Central memory CD4-positive, alpha-beta T cell (primary cell): ENCODE measurements around the gene GAK.

Experiments
- DNase-seq: peaks from one replicate; pipeline ENCODE4 v3.0.0; 2022

GAK gene

GRCh38 chr4:827209-828081 lies 104.7 kb downstream of the GAK start:
- no peak for DNase-seq

GRCh38 chr4:826508-827208 lies 105.5 kb downstream of the GAK start:
- no peak for DNase-seq

DNA sequence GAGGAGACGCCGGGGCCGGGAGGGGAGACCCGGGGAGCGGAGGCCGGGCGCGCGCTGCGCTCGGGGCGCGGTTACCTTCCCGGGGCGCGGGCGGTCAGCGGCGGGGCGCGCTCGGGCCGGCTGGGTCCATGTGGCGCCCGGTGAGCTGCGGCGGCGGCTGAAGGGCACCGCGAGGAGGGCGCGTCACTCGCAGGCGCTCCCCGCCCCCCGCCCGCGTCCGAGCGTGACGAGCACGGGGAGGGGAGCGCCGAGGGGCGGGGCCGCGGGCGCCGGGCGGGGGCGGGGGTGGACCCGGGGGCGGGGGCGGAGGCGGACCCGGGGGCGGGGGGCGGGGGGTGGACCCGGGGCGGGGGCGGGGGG lies 106.2 kb downstream of the GAK start, which contains the start of gene CPLX1:
CPLX1 (minus strand) TSS at position 159 of the 360 bp plus-strand sequence. CDS start 1,607 bp downstream, outside the sequence.
- no peak for DNase-seq

DNA sequence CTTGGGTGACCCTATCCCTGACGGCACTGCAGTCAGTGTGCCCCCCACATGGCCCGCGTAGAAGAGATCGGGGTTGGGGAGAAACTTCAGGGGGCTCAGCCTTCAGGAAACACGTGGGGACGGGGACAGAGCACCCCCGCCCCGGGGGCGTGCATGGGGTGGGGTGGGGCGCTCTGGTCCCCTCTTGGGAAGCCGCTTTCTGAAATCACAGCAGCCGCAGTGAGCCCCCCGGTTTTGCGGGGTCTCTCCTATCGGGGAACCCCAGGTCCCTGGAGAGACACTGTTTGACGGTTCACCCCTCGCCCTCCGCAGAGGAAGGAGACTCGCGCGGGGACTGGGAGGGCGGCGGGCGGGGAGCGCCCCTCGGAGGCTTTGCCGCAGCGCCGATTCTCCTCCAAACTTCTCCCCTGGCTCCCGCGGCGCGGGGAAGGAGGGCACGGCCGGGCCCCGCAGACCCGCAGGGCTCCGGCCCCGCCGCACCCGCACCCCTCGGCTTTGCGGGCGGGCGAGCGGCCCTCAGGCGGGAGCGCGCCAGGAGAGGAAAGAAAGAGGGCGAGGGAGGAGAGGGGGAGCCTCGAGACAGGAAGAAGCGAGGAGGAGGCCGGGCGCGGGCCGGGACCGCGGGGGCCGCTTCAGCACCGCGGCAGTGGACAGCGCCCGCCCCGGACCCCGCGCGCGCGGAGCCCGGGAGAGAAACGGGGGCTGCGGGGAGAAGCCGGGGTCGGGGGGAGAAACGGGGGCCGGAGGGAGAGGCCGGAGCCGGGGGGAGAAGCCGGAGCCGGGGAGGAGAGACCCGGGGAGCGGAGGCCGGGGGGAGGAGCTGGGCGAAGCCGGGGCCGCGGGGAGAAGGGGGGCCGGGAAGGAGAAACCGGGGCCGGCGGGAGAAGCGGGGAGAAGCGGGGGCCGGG lies 106.8 kb downstream of the GAK start:
- peak; percentile 31 for DNase-seq

- no peak for DNase-seq
Measured at GRCh38 chr4:824461-825062, 107.6 kb downstream of the GAK start.

DNA sequence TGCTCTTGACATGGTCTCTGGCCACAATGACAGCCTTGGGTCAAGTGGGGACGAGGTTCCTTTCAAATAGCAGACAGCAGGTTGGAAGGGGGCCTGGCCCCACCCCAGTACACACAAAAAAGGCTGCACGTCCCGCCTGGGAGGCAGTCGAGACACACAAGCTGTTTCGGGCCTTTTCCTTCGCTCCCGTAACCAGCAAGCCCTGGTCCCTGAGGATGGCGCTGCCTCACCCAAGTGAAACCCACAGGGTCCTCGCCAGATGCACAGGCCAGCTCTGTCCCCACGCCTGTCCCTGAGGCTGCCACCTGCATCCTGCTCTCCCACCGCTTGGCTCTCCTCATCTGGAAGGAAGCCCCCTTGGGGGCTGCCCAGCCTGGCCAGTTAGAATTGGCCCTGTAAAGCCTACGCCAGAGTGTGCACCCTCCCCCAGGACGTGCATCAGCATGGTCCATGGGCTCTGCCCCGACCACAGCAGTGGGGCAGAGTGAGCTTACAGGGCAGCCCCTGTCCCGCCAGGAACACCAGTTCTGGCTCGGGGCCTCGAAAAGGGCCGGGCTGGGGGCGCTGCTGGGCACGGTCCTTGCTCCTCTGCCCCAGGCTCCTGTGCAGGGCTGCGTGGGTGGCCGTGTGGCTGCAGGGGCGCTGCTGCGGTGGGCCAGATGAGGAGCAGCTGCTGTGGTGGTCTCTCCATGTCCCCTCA lies 108.2 kb downstream of the GAK start:
- no peak for DNase-seq

GRCh38 chr4:823176-823760 lies 108.8 kb downstream of the GAK start:
- DNase-seq, result no peak

- DNase-seq, result no peak
Measured at GRCh38 chr4:822361-823175, 109.5 kb downstream of the GAK start.

DNA sequence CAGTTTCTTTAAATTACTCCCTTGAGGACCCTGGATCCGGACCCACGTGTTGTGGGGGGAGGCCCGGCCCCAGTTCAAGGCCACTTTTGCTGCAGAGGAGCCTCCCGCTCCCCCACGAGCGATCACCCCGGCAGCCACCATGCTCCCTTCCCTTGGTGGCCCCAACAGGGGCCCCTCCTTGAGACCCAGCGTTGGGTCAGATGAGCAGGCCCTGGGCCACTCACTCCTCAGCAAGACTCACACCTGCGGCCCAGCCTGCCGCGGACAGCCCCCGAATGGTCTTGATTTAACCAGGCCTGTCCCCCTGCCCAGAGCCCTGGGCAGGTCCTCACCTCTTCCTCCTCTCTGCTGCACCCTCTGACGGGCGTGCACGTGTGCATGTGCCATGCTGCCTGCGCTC lies 110.5 kb downstream of the GAK start:
- no peak for DNase-seq

GRCh38 chr4:821181-821591 lies 110.9 kb downstream of the GAK start:
- DNase-seq, result no peak

GRCh38 chr4:820230-821172 lies 111.6 kb downstream of the GAK start:
- DNase-seq, result no peak

GRCh38 chr4:819401-820229 lies 112.5 kb downstream of the GAK start:
- DNase-seq, result no peak

GRCh38 chr4:818106-818921 lies 113.8 kb downstream of the GAK start:
- DNase-seq, result no peak

- DNase-seq, result no peak
Measured at GRCh38 chr4:815464-816146, 116.5 kb downstream of the GAK start.

- no peak for DNase-seq
Measured at GRCh38 chr4:814312-814850, 117.7 kb downstream of the GAK start.

GRCh38 chr4:813900-814299 lies 118.2 kb downstream of the GAK start:
- DNase-seq, result no peak
